HuH-7.5 (cell line): Measurements from ENCODE around the gene HSPBP1.
"Not testable (repeated sequence)": the region's sequence is repeated elsewhere in the genome, so short reads cannot be mapped to it uniquely, and the experiment has no call there.

ENCODE experiments used
- DNase-seq: peaks from one replicate; pipeline ENCODE4 v3.0.0; 2011; ENCODE audit warnings: low spot score

The HSPBP1 gene

DNA sequence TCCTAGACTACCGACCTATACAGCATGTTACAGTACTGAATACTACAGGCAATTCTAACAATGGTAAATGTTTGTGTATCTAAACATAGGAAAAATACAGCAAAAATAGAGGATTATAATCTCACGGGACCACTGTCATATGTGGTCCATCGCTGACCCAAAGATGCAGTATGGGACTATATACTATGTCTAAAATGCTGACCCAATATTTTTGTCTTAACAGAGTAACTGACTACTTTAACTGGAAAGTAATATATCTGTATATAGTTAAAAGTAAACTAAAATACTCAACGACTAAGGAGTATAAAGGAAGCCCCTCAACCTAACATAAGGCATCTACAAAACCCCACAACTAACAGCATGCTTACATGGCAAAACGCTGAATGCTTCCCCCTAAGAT lies 46.9 kb downstream of the HSPBP1 start:
- no peak for DNase-seq

DNA sequence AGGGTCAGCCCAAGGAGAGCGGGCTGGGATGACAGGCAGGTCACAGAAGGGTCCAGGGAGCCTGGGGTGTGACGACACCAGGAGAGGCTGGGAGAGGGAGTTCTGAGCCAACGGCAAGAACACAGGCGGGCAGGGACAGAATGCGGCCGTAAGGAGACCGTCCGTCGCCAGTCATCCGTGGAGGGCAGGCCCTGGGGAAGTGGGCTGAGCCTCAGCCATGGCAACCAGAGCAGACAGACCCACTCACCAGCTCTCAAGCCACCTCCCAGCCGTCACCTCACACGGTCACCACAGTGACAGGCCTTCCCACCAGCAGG lies 47.7 kb downstream of the HSPBP1 start:
- no peak for DNase-seq

DNA sequence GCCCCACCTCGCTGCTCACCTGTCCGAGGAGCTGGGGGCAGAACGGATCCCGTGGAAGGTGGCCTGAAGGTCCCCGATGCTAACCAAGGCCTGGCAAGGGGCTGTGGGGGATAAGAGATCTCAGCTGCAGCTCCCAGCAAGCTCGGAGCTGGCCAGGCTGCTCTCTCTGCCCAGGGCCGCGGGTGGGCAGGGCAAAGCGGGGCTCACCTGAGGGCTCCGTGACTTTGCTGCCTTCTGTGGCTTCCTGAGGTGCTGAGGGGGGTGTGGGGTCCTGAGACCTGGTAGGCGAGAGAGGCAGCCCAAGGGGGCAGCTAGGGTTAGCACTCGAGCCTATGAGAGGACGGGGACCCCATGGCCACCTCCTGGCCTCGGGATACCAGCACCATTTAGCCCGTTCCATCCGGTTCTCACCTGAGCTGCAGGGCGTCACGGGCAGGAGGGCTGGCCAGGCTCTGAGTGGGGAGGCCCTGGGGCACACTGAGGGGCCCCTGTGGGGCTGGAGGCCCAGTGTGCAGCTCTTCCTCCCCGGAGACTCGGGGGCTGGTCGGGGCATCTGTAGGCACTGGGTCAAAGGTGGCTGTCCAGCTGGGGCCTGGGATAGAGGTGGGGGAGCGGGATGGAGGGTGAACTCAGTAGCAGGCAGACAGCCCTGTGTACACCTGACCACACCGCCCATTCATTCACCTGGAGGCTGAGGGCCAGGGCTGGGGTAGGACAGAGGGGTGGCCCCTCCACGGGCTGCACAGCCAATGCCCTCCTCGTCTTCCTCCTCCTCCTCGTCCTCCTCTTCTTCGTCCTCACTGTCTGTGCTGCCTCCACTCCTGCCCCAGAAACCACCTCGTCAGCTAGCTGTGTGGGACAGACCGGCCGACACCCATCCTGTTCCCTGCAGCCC lies 48.3 kb downstream of the HSPBP1 start:
- no peak for DNase-seq

DNA sequence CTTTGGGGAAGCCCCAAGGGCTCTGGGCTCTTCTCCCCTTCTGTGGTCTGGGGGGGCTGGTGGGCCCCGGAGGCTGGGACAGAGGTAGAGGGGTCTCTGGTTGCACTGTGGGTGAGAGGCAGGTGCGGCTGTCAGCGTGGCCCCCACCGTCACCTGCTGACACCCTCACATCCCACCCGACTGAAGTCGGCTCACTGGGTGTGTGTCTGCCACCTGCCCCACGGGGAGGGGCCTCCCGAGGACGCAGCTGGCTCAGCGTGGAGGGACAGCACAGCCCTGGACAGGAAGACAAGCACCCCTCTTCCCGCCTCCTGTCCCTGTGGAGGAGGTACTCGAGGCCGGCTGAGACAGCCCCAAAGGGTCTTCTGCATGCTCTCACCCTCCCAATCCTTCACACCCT lies 49.1 kb downstream of the HSPBP1 start:
- no peak for DNase-seq

DNA sequence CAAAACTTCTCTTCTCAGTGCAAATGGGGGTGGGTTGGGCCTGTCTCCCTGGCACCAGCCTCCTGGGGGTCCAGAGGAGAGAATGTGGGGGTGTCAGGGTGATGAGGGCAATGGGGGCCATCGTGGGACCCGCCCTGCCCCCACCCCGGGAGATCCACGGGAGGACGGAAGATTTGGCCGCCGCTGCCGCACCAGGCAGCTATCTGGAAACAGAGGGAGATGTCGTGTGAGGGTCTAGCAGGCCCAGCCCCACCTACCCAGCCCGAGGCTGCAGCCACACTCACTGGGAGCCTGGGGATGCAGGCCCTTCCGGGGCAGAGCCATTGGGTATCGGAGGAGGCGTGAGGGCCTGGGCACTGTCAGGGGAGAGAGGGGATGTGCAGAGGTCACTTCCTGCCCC lies 49.6 kb downstream of the HSPBP1 start:
- DNase-seq: no peak

DNA sequence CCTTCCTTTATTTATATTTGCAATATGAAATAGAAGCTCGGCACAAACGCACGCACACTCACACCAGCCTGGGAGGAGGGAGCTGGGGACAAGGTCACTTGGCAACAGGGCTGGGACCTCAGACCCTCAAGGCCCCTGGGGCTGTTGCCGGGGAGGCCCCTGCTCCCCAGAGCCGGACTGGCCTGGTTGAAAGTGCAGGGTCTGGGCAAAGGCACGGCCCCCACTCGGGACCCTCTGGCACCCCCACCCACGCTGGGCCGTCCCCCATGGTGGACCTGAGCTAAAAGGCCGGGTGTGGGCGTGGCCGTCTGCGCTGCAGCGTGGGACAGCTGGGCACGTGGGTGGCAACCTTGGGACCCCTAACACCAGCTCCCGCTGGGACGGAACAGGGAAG lies 50.1 kb downstream of the HSPBP1 start:
- no peak for DNase-seq

DNA sequence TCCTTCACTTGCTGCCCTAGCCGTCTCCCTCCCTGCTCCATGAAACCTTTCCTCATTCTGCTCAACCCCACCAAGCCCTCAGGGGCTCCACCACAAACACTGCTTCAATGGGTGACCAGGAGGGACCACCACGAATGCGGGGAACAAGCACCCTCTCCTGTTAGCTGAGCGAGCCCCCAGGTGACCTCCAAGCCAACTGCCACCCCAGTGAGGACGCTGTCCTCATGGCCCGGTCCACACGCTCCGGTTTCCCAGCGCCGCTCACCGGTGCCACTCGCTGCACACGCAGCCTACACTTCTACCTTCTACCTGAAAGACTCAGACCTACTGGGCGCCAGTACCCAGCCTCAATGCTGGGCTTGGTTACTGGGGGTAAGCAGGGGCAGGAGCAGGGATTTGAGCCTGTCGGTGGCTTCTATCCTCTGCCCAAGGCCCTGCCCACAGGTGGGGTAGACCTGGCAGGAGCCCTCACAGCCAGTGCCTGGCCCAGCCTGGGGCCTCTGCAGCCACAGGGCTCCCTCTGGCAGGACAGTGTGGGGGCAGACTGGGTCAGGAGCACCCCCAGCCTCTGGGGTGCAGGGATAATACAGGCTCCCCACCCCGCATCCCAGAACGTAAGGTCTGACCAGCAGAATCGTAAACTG lies 50.6 kb downstream of the HSPBP1 start:
- no peak for DNase-seq

DNA sequence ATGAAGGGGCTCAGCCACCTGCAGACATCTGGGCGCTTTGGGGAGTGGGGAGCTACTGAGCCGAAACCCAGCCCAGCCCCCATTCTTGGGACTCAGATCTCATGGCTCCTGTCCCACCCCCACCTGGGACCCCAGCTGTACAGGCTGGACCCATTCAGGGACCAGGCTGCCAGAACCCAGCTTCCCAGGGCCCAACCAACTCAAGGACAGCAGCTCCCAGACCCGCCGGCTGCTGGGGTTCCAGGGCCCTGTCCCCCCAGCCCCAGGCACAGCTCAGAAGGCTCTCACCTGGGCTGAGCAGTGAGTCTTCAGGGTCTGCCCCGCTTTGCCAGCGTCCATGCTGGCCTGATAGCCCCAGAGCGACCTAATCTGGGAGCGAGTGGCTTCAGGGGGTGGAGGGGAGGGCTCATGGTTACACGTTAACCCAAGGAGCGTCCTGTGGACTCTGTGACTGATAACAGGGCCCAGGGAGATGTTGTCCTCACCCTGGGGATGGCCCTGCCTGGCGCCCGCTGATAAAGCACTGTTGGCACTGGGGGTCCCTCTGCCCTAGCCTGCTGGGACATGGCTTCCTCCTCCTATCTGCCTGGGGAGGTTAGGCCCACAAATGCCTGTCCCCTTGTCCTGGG lies 51.4 kb downstream of the HSPBP1 start, which contains the start of gene TMEM86B:
Gene TMEM86B (minus strand): TSS at position 361 of the 629 bp plus-strand sequence. CDS start 22 bp downstream, at position 339.
- peak; percentile 98 for DNase-seq

DNA sequence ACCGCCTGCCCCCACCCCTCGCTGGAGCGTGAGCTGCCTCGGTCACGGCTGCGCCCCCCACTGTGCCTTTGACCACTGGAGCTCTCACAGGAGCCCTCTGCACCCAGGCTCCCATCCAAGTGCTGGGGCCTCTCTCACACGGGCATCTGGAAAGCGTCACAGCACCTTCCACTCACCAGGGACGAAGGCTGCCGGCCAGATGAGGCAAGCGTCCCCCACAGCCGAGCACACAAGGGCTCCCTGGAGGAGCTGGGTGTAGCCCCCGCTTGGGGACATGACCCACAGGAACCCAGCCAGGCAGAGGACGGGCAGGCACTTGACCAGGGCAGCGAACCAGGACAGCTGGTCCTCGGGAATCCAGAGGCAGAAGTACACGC lies 51.9 kb downstream of the HSPBP1 start:
- DNase-seq: no peak

DNA sequence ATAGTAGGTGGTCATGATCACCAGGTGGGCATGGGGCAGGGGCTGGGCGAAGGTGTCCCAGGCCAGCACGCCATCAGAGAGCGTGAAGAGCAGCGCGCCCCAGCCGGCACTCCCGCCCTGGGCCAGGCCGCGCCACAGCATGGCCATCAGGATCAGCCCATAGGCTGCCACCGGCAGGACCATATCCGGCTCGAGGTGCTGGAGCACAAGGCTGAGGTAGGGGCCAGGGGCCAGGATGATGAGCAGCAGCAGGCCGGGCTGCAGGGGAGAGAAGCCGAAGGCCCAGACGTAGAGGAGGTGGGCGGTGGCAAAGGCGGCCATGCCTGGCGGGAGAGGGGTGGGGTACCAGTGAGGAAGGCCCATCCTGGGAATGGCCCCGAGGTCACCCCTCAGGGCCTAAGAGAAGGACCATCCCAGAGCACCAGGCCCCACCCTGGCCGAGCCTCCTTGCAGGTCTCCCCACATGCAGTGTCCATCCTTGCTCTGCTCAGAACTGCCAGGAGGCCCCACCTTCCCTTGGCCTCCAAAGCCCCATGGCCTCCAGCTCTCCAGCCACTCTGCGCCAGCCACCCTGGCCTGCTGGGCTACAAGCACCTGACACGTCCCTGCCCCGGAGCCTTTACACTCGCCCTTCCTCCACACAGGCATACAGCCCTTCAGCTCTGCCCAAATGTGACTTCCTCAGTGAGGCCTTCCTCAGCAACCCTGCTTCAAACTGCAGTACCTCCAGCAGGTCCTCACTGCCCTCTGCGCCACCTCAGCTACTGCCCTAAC lies 52.5 kb downstream of the HSPBP1 start:
- no peak for DNase-seq

DNA sequence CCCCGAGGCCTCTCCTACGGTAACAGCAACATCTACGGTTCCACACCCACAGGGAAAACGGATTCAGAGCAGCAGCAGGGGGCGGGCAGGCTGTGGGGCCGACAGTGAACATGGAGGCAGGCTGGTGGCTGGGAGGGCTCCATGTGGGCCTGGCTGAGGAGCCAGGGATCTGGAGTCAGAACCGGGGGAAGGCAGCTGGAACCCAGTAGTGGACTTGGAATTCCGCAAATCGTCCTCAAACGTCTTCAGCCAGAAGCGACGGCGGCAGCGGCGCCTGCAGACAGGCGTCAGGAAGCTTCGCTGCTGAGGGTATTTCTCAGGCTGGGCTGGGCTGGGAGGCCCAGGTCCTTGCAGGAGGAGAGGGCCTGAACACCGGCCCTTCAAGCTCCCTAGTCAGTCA lies 53.1 kb downstream of the HSPBP1 start:
- no peak for DNase-seq

DNA sequence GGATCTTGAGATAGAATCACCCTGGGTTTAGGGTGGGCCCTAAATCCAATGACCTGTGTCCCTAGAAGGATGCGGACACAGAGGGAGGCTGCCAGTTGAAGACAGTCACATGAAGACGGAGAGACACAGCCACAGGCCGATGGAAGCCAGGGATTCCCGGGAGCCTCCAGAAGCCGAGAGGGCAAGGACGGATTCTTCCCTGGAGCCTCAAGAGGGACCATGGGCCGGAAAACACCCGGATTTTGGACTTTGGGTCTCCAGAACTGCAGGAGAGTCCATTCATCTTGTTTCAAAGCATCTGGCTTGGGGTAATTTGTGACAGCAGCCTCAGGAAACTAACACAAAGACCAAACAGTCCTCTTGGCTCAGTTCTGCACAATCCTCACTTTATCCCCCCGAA lies 53.6 kb downstream of the HSPBP1 start:
- no peak for DNase-seq

DNA sequence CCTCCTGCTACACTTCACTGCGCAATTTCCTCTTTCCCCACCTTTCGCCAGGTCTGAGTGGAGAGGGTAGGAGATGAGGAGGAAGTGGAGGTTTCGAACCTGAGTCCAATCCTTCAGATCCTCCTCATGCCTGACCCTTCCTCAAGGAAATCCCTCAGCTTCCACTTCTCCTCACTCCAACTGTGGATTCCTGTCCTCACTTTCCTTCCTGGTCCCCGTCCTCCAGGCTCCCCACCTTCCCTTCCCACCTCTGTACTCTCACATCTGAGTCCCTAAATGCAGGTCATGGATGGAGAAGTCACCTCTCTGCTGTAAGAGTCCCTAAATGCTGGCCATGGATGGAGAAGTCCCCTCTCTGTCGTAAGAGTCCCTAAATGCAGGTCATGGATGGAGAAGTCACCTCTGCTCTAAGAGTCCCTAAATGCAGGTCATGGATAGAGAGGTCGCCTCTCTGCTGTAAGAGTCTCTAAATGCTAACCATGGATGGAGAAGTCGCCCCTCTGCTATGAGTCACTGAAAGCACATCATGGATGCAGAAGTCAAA lies 54.4 kb downstream of the HSPBP1 start:
- no peak for DNase-seq

DNA sequence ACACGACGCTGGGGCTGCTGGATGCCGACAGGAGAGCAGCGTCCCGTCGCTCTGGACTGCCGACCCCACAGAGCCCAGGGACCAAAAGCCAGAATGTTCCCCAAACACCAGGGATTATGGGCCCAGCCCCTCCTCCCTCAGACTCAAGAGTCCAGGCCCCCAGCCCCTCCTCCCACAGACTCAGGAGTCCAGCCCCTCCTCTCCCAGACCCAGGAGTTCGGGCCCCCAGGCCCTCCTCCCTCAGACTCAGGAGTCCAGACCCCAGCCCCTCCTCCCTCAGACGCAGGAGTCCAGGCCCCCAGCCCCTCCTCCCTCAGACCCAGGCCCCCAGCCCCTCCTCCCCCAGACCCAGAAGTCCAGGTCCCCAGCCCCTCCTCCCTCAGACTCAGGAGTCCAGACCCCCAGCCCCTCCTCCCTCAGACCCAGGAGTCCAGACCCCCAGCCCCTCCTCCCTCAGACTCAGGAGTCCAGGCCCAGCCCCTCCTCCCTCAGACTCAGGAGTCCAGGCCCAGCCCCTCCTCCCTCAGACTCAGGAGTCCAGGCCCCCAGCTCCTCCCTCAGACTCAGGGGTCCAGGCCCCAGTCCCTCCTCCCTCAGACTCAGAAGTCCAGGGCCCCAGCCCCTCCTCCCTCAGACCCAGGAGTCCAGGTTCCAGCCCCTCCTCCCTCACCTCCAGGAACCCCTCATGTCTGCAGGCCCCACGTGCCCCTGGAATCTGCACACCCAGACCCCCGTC lies 55.1 kb downstream of the HSPBP1 start:
- not testable (repeated sequence) for DNase-seq

DNA sequence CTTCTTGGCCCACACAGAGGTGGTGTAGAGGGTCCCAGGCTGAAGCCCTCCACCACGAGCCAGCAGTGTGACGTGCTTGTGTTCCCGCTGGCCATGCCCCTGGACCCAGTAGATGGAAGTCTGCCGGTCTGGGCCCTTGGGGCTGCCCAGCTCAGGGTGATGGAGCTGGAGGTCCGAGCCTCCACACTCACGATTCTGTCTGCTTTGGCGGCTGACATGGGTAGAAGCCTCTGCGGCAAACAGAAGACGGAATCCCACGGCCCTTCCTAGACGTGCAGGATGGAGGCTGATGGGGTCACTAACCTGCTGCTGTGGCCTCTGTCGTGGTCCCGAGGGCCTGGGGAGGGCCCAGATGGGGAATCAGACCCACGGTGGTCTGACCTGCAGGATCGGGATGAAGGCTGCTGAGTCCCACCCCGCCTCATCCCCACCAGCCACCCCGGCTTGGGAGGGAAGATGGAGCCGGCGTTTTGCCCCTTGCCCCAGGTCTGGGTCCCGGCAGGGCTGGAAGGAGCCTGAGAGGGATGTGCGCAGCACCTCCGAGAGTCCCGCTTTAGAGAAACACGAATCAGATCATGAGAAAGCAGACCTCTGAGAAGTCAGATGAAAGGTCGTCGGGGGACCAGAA lies 55.8 kb downstream of the HSPBP1 start:
- DNase-seq: no peak

DNA sequence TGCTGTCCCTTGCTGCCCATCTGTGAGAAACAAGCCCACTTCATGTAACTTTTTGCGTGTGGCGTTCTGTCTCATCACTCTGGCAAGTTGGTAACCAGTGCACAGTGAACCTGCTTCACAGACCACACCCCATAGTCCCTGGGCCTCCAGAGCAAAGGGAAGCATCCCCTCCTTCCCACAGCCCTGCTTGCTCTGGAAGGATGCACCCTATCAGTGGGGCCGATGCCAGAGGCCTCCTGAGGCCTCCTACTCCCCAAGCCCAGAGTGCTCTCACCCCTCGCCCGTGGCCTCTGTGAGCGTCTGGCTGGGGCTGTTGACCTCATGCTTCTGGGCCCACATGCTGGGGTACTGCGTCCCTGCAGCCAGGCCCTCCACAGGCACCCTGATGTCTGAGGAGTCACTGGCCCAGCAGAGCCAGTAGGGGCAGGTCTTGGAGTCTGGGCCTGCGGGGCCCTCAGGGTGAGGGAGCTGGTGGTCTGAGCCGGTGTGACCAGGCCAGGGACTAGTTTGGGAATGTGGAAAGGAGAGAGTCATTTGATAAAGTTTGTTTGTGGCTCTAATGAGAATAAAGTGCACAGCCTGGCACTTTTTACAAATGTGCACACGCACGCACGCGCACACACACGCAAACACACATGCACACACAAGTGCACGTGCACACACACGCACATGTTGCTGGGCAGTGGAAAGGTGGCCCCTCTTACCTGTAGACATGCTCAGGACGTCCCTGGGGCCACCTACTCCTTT lies 56.4 kb downstream of the HSPBP1 start:
- DNase-seq: no peak

DNA sequence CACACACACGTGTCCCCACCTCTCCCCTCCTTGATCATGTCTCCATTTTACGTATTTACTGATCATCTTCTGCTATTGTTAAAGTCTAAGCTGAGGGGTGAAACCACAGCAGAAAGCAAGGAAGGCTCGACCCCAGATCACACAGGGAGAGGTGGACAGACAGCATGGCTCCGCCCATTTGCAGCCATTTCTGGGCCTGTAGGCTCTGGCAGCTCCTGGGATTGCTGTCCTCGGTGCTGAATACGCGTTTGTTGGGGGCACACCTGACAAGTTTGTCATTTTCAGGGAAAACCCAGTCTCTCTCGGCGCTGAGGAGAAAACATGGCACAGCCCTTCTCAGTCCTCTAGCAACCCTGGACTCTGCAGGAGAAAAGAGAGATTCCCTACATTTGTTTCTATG lies 59.4 kb downstream of the HSPBP1 start:
- DNase-seq: no peak

DNA sequence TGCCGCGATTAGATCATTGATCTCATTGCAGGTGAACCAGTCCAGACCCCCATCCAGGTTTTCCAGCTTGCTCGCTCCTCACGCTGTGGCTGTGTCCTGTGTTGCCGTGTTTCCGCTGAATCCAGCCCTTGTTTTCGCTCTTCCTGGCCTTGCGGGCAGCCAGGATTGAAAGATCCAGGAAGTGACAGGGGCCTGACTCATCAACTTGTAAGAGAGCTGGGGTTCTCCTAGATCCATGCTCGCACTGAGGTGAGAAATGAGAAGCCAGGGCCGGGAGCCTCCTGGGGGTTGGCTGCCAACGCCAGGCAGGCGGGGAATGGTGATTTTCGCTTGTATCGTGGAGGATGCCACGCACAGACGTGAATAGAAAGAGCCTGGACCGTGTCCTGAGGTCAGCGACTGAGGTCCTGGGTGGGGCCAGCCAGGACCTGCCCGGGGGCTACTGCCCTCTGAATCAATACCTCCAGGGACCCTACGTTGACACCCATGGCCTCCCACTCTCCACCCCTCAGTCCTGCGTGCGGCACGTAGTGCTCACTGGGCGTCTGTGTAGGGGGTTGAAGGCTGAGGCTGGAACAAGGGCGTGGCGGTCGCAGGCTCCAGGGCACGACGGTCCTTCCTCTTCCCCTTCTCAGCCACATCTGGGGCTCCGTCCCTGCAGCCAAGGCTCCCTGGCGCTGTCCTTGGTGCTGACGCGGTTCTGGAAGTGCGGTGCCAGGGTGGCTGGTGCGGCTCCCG lies 63.3 kb downstream of the HSPBP1 start:
- peak; percentile 94 for DNase-seq

DNA sequence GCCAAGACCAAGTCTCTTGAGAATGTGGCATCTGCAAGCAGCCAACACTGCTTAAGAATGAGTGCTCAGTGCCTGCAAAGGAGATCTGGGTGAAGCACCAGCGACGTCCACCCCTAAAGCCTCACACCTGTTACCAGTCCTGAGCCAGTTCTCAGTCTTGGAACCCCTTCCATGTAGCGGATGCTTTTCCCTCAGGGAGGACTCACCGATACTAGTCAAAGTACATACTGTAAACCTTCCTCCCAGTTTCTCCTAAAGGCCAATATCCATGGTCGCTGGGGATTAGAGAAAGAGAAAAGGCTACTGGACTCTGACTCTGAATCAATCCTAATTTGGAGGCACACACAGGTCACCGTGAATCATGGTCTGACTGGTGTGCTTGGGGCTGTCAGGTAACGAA lies 66.4 kb downstream of the HSPBP1 start:
- DNase-seq: no peak

DNA sequence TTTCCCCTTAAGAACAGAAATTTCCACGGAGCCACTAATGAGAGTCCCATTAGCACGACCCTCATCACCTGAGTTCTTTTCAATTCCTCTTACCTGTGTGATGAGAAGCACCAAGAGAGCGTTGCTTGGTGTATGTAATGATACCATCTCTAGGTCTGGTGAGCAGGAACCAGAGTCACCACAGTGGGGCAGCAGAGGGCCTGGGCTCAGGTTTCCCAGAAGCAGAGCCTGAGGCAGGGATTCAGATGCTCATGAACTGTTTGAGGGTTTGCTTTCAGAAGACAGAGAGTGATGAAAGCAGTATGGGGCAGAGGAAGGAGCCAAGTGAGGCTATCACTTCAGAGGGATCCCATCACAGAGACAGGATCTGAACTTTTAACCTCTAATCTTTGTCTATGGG lies 67.5 kb downstream of the HSPBP1 start:
- no peak for DNase-seq
